Astrocyte of the spinal cord (primary cell): ENCODE measurements around the gene RFTN1.

Experiments used
- DNase-seq: peaks from one replicate; pipeline ENCODE4 v3.0.0; 2011; ENCODE audit warnings: low read depth, low spot score
- H3K4me3 ChIP-seq: 2 replicates; pipeline ENCODE4 v1.5.1; 2011; ENCODE audit warnings: low read depth, mild to moderate bottlenecking, low read length, moderate library complexity
- CTCF ChIP-seq: IDR thresholded peaks from 2 replicates; pipeline ENCODE4 v1.5.1; 2012; ENCODE audit warnings: low read depth, mild to moderate bottlenecking, low read length, inconsistent platforms
- in situ Hi-C: cut with HindIII; loops from 2 replicates; pipeline ENCODE4 v1.10.0; 2017; ENCODE audit warnings: low sequenced_read_pairs

The RFTN1 gene

GRCh38 chr3:16503191-16503776 is 10.2 kb downstream of the RFTN1 start:
- no peak for DNase-seq
- no peak overlapping the region for H3K4me3 ChIP-seq
- in situ Hi-C loops: no loop called here
- TF ChIP-seq CTCF: no peak

GRCh38 chr3:16502347-16502908 is 11.1 kb downstream of the RFTN1 start:
- no peak for DNase-seq
- in situ Hi-C loops: no loop called here
- TF ChIP-seq CTCF: no peak
- H3K4me3 ChIP-seq: no peak overlapping the region

DNA sequence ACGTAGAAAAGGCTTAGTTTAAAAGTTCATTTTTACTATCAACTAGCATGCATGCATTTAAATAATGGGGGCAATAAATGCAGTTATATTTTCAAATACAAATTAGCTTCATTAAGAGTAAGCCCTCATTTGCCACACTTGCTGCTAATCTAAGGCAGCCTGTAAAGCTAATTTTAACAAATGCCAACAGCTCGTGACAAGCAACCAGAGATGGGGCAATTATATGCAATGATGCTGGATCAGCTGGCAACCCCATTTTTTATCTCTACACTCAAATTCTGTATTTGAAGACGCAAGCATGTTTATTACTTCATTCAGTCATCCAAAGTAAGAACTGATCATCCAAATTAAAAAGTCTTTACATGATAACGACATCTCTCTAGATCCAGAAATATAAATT is 12.1 kb downstream of the RFTN1 start:
- in situ Hi-C loops: no loop called here
- no peak for DNase-seq
- no peak for TF ChIP-seq CTCF
- H3K4me3 ChIP-seq: no peak overlapping the region

- in situ Hi-C loops: no loop called here
- TF ChIP-seq CTCF: no peak
- no peak for DNase-seq
- no peak overlapping the region for H3K4me3 ChIP-seq
These were observed 12.6 kb downstream of the RFTN1 start for GRCh38 chr3:16500911-16501310.

GRCh38 chr3:16500093-16500492 is 13.4 kb downstream of the RFTN1 start:
- H3K4me3 ChIP-seq: no peak overlapping the region
- no peak for TF ChIP-seq CTCF
- no peak for DNase-seq
- in situ Hi-C loops: no loop called here

DNA sequence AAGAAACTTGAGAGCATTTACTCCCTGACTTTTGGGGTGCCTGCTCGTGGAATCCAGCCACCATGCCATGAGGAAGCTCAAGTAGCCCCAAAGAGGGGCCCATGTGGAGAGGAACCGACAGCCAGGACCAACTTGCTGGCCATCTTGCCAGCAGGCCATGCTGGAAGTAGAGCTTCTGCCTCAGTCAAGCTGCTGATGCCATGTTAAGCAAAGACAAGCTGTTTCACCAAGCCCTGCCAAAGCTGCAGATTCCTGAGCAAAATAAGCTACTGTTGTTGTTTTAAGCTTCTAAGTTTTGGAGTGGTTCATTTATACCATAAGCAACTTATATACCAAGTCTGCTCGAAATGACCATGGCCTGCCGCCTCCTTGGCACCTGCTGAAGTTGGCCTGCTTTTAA is 14.1 kb downstream of the RFTN1 start:
- TF ChIP-seq CTCF: no peak
- DNase-seq: no peak
- in situ Hi-C loops: no loop called here
- H3K4me3 ChIP-seq: no peak overlapping the region
